CD4-positive, alpha-beta T cell (primary cell): ENCODE measurements around the gene PATJ. TPM values are rescaled to one million over a fixed set of nuclear protein-coding genes. Genes with fewer than 3 reads are reported as not detected.

ENCODE experiments used
- ATAC-seq: fragments of 200-7000 bp; cut with Tn5 transposase; one replicate; pipeline ENCODE4 v1.10.0; 2022; ENCODE audit warnings: mild to moderate bottlenecking; ENCODE audit not compliant: poor library complexity
- CTCF ChIA-PET: fragments of 350-600 bp; sonication (Branson Sonifier 250); formaldehyde crosslinking; loops from one replicate; lab custom pipeline; 2021; ENCODE audit warnings: antibody characterized with exemption, inconsistent platforms; lab: Charles Lee
- POLR2A ChIA-PET: fragments of 350-600 bp; sonication (Branson Sonifier 250); formaldehyde crosslinking; loops from one replicate; lab custom pipeline; 2021; ENCODE audit warnings: antibody characterized with exemption, inconsistent platforms; lab: Charles Lee
- DNase-seq, 14 experiments: peaks; one replicate each; pipeline ENCODE4 v3.0.0-alpha.2; 2013 to 2020; ENCODE audit warnings: mixed read lengths in 2 of 14
- H3K27ac ChIP-seq, 2 donors: one replicate each; pipeline versions ENCODE4 v1.5.1 to v1.7.0; 2013; ENCODE audit warnings: low read length in 2 of 2, low read depth in 1 of 2, mild to moderate bottlenecking in 1 of 2
- H3K27me3 ChIP-seq, 2 experiments: 1 replicate in 1 of 2; 2 replicates in 1 of 2; pipeline versions ENCODE4 v1.6.1 to v1.7.0; 2013; ENCODE audit warnings: low read length in 2 of 2, control low read depth in 1 of 2, mild to moderate bottlenecking in 1 of 2, moderate library complexity in 1 of 2; ENCODE audit not compliant: insufficient read depth in 2 of 2, control insufficient read depth in 1 of 2
- H3K36me3 ChIP-seq: one replicate; pipeline ENCODE4 v1.6.1; 2013; ENCODE audit warnings: low read length, control low read depth; ENCODE audit not compliant: insufficient read depth
- H3K4me1 ChIP-seq: one replicate; pipeline ENCODE4 v1.6.1; 2013; ENCODE audit warnings: low read length, control low read depth; ENCODE audit not compliant: insufficient read depth
- H3K4me3 ChIP-seq: one replicate; pipeline ENCODE4 v1.5.1; 2013; ENCODE audit warnings: mild to moderate bottlenecking, low read length, moderate library complexity
- H3K9me3 ChIP-seq, 2 experiments: 1 replicate in 1 of 2; 2 replicates in 1 of 2; pipeline versions ENCODE4 v1.6.1 to v1.7.0; 2013; ENCODE audit warnings: low read length in 2 of 2, mild to moderate bottlenecking in 2 of 2, control low read depth in 1 of 2, moderate library complexity in 1 of 2; ENCODE audit not compliant: control insufficient read depth in 1 of 2, insufficient read depth in 1 of 2
- H3K27ac Mint-ChIP-seq: one replicate; pipeline ENCODE4 v1.8.0; 2020; ENCODE audit warnings: mixed read lengths
- H3K27me3 Mint-ChIP-seq: one replicate; pipeline ENCODE4 v1.8.0; 2021; ENCODE audit warnings: mixed read lengths
- H3K36me3 Mint-ChIP-seq: one replicate; pipeline ENCODE4 v1.8.0; 2021; ENCODE audit warnings: low read depth, mixed read lengths
- H3K4me1 Mint-ChIP-seq: one replicate; pipeline ENCODE4 v1.8.0; 2021; ENCODE audit warnings: low read depth, mixed read lengths
- H3K4me3 Mint-ChIP-seq: one replicate; pipeline ENCODE4 v1.8.0; 2020; ENCODE audit warnings: mild to moderate bottlenecking, mixed read lengths
- H3K9me3 Mint-ChIP-seq: one replicate; pipeline ENCODE4 v1.8.0; 2020; ENCODE audit warnings: mixed read lengths
- CTCF ChIP-seq: fragments of 200-600 bp; IDR thresholded peaks from one replicate; pipeline ENCODE4 v1.8.0; 2022; ENCODE audit warnings: antibody characterized with exemption, mild to moderate bottlenecking
- intact Hi-C, 2 experiments: fragments of 100-400 bp; cut with DNase I in 1 of 2; cut with micrococcal nuclease in 1 of 2; formaldehyde crosslinking; loops; one replicate each; pipeline versions ENCODE4 v1.15.1 to v1.9.0; 2023 to 2025; cut with DNase I, micrococcal nuclease
- total RNA-seq, 174 experiments: library from RNA in 2 of 174; stranded (reverse) in 2 of 174; gene quantifications; one replicate each; pipeline ENCODE4 v1.2.3 and lab custom pipeline; 2021 to 2026

Gene PATJ
- total RNA-seq, 2 experiments from 2014 or later = 50.4 to 54.1 TPM

GRCh38 chr1:61869691-61870109 lies 127.4 kb downstream of the PATJ start:
- Mint-ChIP-seq H3K4me3 (no peak overlapping the region), H3K27ac (no peak overlapping the region), H3K4me1 (no peaks in the 10 kb centered on the region), H3K27me3 (no peaks in the 10 kb centered on the region), H3K36me3 (peaks cover 78% of the 10 kb centered on the region), H3K9me3 (no peaks in the 10 kb centered on the region)
- peaks cover 0 to 6% of the 10 kb centered on the region in 2 experiments for H3K9me3 ChIP-seq
- no peak overlapping the region for H3K4me3 ChIP-seq
- H3K36me3 ChIP-seq = peaks cover 17% of the 10 kb centered on the region
- TF ChIP-seq CTCF = no peak
- DNase-seq (no peak), ATAC-seq (no peak)
- no peaks in the 10 kb centered on the region for H3K27me3 ChIP-seq
- CTCF ChIA-PET = no interaction called here
- H3K4me1 ChIP-seq = no peaks in the 10 kb centered on the region
- intact Hi-C loops = no loop called here
- H3K27ac ChIP-seq = no peak overlapping the region
- POLR2A ChIA-PET = no interaction called here

GRCh38 chr1:61872206-61872605 lies 129.9 kb downstream of the PATJ start:
- intact Hi-C loops = no loop called here
- Mint-ChIP-seq H3K4me3 (no peak overlapping the region), H3K4me1 (no peaks in the 10 kb centered on the region), H3K27me3 (no peaks in the 10 kb centered on the region), H3K36me3 (peaks cover 78% of the 10 kb centered on the region), H3K9me3 (no peaks in the 10 kb centered on the region), H3K27ac (no peak overlapping the region)
- Histone ChIP-seq H3K4me3 (no peak overlapping the region), H3K27ac (no peak overlapping the region), H3K9me3 (peaks cover 0 to 6% of the 10 kb centered on the region in 2 experiments), H3K36me3 (peaks cover 18% of the 10 kb centered on the region), H3K4me1 (no peaks in the 10 kb centered on the region), H3K27me3 (no peaks in the 10 kb centered on the region)
- ChIA-PET CTCF (no interaction called here), POLR2A (no interaction called here)
- DNase-seq (no peak), ATAC-seq (no peak)
- no peak for TF ChIP-seq CTCF

- no peak for DNase-seq
- peaks cover 0 to 6% of the 10 kb centered on the region in 2 experiments for H3K9me3 ChIP-seq
- H3K4me1 Mint-ChIP-seq = no peaks in the 10 kb centered on the region
- TF ChIP-seq CTCF = no peak
- no peaks in the 10 kb centered on the region for H3K4me1 ChIP-seq
- no peaks in the 10 kb centered on the region for H3K27me3 Mint-ChIP-seq
- POLR2A ChIA-PET = no interaction called here
- H3K27ac ChIP-seq = no peak overlapping the region
- H3K36me3 ChIP-seq = peaks cover 22% of the 10 kb centered on the region
- H3K4me3 ChIP-seq = no peak overlapping the region
- intact Hi-C loops = no loop called here
- no peaks in the 10 kb centered on the region for H3K9me3 Mint-ChIP-seq
- no peak overlapping the region for H3K27ac Mint-ChIP-seq
- no peak for ATAC-seq
- CTCF ChIA-PET = no interaction called here
- H3K36me3 Mint-ChIP-seq = peaks cover 78% of the 10 kb centered on the region
- H3K27me3 ChIP-seq = no peaks in the 10 kb centered on the region
- no peak overlapping the region for H3K4me3 Mint-ChIP-seq
Measured at GRCh38 chr1:61873581-61873980, 131.3 kb downstream of the PATJ start.
